B cell (primary cell): ENCODE measurements around the gene CLCA1. TPM values are rescaled to one million over a fixed set of nuclear protein-coding genes. Genes with fewer than 3 reads are reported as not detected.

Experiments used
- ATAC-seq: fragments of 200-7000 bp; cut with Tn5 transposase; one replicate; pipeline ENCODE4 v1.10.0; 2021; ENCODE audit warnings: low read depth, mild to moderate bottlenecking, moderate number of reproducible peaks, moderate library complexity
- CTCF ChIA-PET: fragments of 350-600 bp; sonication (Branson Sonifier 250); formaldehyde crosslinking; loops from one replicate; lab custom pipeline; 2021; ENCODE audit warnings: antibody characterized with exemption, inconsistent platforms; lab: Charles Lee
- POLR2A ChIA-PET: fragments of 350-600 bp; sonication (Branson Sonifier 250); formaldehyde crosslinking; loops from one replicate; lab custom pipeline; 2021; ENCODE audit warnings: antibody characterized with exemption; lab: Charles Lee
- DNase-seq: peaks from one replicate; pipeline ENCODE4 v3.0.0; 2013
- H2AFZ ChIP-seq: 2 replicates; pipeline ENCODE4 v1.6.1; 2012; ENCODE audit warnings: mild to moderate bottlenecking, low read depth, low read length; ENCODE audit not compliant: insufficient read depth, poor library complexity, severe bottlenecking
- H3K27ac ChIP-seq, 2 donors: 1 replicate in 1 of 2; 2 replicates in 1 of 2; pipeline ENCODE4 v1.5.1; 2012 to 2013; ENCODE audit warnings: low read length in 2 of 2, mild to moderate bottlenecking in 2 of 2, moderate library complexity in 1 of 2
- H3K27me3 ChIP-seq, 4 experiments: fragments of 200-600 bp in 1 of 4; sonication (generic) in 1 of 4; replicated peaks in 1 of 4; 1 replicate in 2 of 4; 2 replicates in 2 of 4; pipeline versions ENCODE4 v1.6.1 to v1.7.0; 2013 to 2016; ENCODE audit warnings: low read length in 3 of 4, mild to moderate bottlenecking in 2 of 4, mixed read lengths in 1 of 4, moderate library complexity in 1 of 4; ENCODE audit not compliant: insufficient read depth in 4 of 4, control insufficient read depth in 3 of 4; ENCODE audit errors: control extremely low read depth in 1 of 4
- H3K36me3 ChIP-seq, 2 experiments: replicated peaks in 1 of 2; 1 replicate in 1 of 2; 2 replicates in 1 of 2; pipeline versions ENCODE4 v1.6.1 to v1.7.1; 2013; ENCODE audit warnings: low read length in 1 of 2; ENCODE audit not compliant: insufficient read depth in 2 of 2, control insufficient read depth in 1 of 2; ENCODE audit errors: control extremely low read depth in 1 of 2, extremely low read depth in 1 of 2
- H3K4me1 ChIP-seq, 2 donors: fragments of 200-600 bp in 1 of 2; sonication (generic) in 1 of 2; 1 replicate in 1 of 2; 2 replicates in 1 of 2; pipeline versions ENCODE4 v1.5.1 to v1.6.1; 2013 to 2017; ENCODE audit warnings: low read length in 2 of 2; ENCODE audit not compliant: control insufficient read depth in 2 of 2, insufficient read depth in 2 of 2
- H3K4me2 ChIP-seq: replicated peaks from 2 replicates; pipeline ENCODE3; 2012; ENCODE audit warnings: mild to moderate bottlenecking, low read depth, low read length; ENCODE audit not compliant: poor library complexity, severe bottlenecking
- H3K4me3 ChIP-seq, 5 experiments: fragments of 200-600 bp in 1 of 5; sonication (generic) in 1 of 5; 1 replicate in 3 of 5; 2 replicates in 2 of 5; pipeline versions ENCODE4 v1.5.1 to v1.7.0; 2011 to 2016; ENCODE audit warnings: low read length in 4 of 5, mild to moderate bottlenecking in 4 of 5, low read depth in 2 of 5, control low read depth in 1 of 5, moderate library complexity in 1 of 5; ENCODE audit not compliant: insufficient read depth in 1 of 5; ENCODE audit errors: control extremely low read depth in 1 of 5, extremely low read depth in 1 of 5
- H3K79me2 ChIP-seq: fragments of 200-600 bp; sonication (generic); one replicate; pipeline ENCODE4 v1.6.0; 2016; ENCODE audit warnings: low read length; ENCODE audit not compliant: control insufficient read depth, insufficient read depth
- H3K9ac ChIP-seq: fragments of 200-600 bp; sonication (generic); 2 replicates; pipeline ENCODE4 v1.6.1; 2017; ENCODE audit warnings: mild to moderate bottlenecking, low read length, moderate library complexity
- H3K9me3 ChIP-seq, 3 donors: one replicate each; pipeline versions ENCODE4 v1.6.1 to v1.7.1; 2013; ENCODE audit warnings: low read length in 2 of 3; ENCODE audit not compliant: control insufficient read depth in 2 of 3, insufficient read depth in 1 of 3; ENCODE audit errors: control extremely low read depth in 1 of 3
- H4K20me1 ChIP-seq: 2 replicates; pipeline ENCODE4 v1.6.0; 2012; ENCODE audit warnings: mild to moderate bottlenecking, low read length; ENCODE audit not compliant: insufficient read depth, control insufficient read depth, poor library complexity, severe bottlenecking
- H3K27ac Mint-ChIP-seq: one replicate; pipeline ENCODE4 v1.8.0; 2021; ENCODE audit warnings: mixed read lengths
- H3K27me3 Mint-ChIP-seq: one replicate; pipeline ENCODE4 v1.8.0; 2021; ENCODE audit warnings: mixed read lengths
- H3K4me1 Mint-ChIP-seq: one replicate; pipeline ENCODE4 v1.8.0; 2021; ENCODE audit warnings: mixed read lengths
- H3K4me3 Mint-ChIP-seq: one replicate; pipeline ENCODE4 v1.8.0; 2021; ENCODE audit warnings: mixed read lengths
- H3K9me3 Mint-ChIP-seq: one replicate; pipeline ENCODE4 v1.8.0; 2022; ENCODE audit warnings: mixed read lengths; ENCODE audit not compliant: insufficient read depth
- EZH2 ChIP-seq: IDR thresholded peaks from 2 replicates; pipeline ENCODE4 v1.6.1; 2012; ENCODE audit warnings: borderline replicate concordance, low read depth, mild to moderate bottlenecking, moderate library complexity, low read length; ENCODE audit not compliant: insufficient read depth, poor library complexity, severe bottlenecking
- WGBS: methylation state at CpG from one replicate; pipeline ENCODE4 v1.1.5; 2013; ENCODE audit warnings: missing lambda C conversion rate; ENCODE audit not compliant: insufficient coverage; 5-methylcytosine and 5-hydroxymethylcytosine counted together
- intact Hi-C: fragments of 100-400 bp; cut with micrococcal nuclease; formaldehyde crosslinking; loops from one replicate; pipeline ENCODE4 v1.10.0; 2022
- polyA plus RNA-seq: library from polyadenylated mRNA; depleted of rRNA; stranded (reverse); fragments of >200 nt; gene quantifications from 2 replicates; pipeline ENCODE4 v1.2.3, GENCODE V29; 2012
- total RNA-seq, 2 donors: library from RNA; stranded (reverse); fragments of 120-200 nt in 1 of 2; gene quantifications; 1 replicate in 1 of 2; 2 replicates in 1 of 2; pipeline versions ENCODE4 v1.2.3 to v1.2.4, GENCODE V29; 2013 to 2022
- TF ChIP-seq, protein P1 (sequence below): fragments of 200-600 bp; IDR thresholded peaks from one replicate; pipeline ENCODE4 v1.8.0; 2022; ENCODE audit warnings: antibody characterized with exemption, mild to moderate bottlenecking

CLCA1 gene
- total and polyA plus RNA-seq, 2 donors (not counting 1 experiment from before 2014, with no cell fraction given), result not detected

GRCh38 chr1:86455073-86455472 is 13.7 kb upstream of the CLCA1 start:
- Mint-ChIP-seq H3K4me1 (no peaks in the 10 kb centered on the region), H3K9me3 (no peaks in the 10 kb centered on the region), H3K4me3 (no peak overlapping the region), H3K27ac (no peak overlapping the region), H3K27me3 (peaks cover 22% of the 10 kb centered on the region)
- Histone ChIP-seq H2AFZ (no peak overlapping the region), H3K4me3 (no peak overlapping the region), H3K9me3 (no peaks in the 10 kb centered on the region), H3K36me3 (no peaks in the 10 kb centered on the region), H3K79me2 (no peaks in the 10 kb centered on the region), H3K9ac (no peak overlapping the region), H3K27me3 (peaks cover 0 to 2% (median 0%) of the 10 kb centered on the region in 4 experiments), H3K27ac (no peak overlapping the region), H3K4me2 (no peak overlapping the region), H4K20me1 (no peaks in the 10 kb centered on the region), H3K4me1 (no peaks in the 10 kb centered on the region)
- no peak for ATAC-seq
- intact Hi-C loops, result no loop called here
- ChIA-PET POLR2A (no interaction called here), CTCF (no interaction called here)
- TF ChIP-seq, protein P1, sequence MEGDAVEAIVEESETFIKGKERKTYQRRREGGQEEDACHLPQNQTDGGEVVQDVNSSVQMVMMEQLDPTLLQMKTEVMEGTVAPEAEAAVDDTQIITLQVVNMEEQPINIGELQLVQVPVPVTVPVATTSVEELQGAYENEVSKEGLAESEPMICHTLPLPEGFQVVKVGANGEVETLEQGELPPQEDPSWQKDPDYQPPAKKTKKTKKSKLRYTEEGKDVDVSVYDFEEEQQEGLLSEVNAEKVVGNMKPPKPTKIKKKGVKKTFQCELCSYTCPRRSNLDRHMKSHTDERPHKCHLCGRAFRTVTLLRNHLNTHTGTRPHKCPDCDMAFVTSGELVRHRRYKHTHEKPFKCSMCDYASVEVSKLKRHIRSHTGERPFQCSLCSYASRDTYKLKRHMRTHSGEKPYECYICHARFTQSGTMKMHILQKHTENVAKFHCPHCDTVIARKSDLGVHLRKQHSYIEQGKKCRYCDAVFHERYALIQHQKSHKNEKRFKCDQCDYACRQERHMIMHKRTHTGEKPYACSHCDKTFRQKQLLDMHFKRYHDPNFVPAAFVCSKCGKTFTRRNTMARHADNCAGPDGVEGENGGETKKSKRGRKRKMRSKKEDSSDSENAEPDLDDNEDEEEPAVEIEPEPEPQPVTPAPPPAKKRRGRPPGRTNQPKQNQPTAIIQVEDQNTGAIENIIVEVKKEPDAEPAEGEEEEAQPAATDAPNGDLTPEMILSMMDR, result no peak
- no peak for TF ChIP-seq EZH2
- no peak for DNase-seq
- 93% methylated on average over 2 of the region's 5 CpGs for WGBS

- Mint-ChIP-seq H3K9me3 (no peaks in the 10 kb centered on the region), H3K27ac (no peak overlapping the region), H3K4me1 (no peaks in the 10 kb centered on the region), H3K27me3 (peaks cover 24% of the 10 kb centered on the region), H3K4me3 (no peak overlapping the region)
- Histone ChIP-seq H3K4me3 (no peak overlapping the region), H3K79me2 (no peaks in the 10 kb centered on the region), H3K4me1 (no peaks in the 10 kb centered on the region), H3K4me2 (no peak overlapping the region), H3K27me3 (no peaks in the 10 kb centered on the region), H2AFZ (no peak overlapping the region), H3K36me3 (no peaks in the 10 kb centered on the region), H3K9ac (no peak overlapping the region), H4K20me1 (no peaks in the 10 kb centered on the region), H3K27ac (no peak overlapping the region), H3K9me3 (no peaks in the 10 kb centered on the region)
- intact Hi-C loops, result no loop called here
- TF ChIP-seq EZH2, result no peak
- TF ChIP-seq, protein P1, result no peak
- DNase-seq, result no peak
- ChIA-PET CTCF (interaction anchor here (0.8 kb wide), 1 partner anchor 81 kb away, joined by 3 read pairs; no protein-coding TSS in a partner anchor), POLR2A (no interaction called here)
- WGBS, result no CpG with 5 or more reads among the region's 1 CpG
- ATAC-seq, result no peak
These were observed 7.7 kb upstream of the CLCA1 start for GRCh38 chr1:86460998-86461397.
